ENCODE data around the gene SFRP5.

Gene SFRP5

GRCh38 chr10:97795886-97796285 lies 24.1 kb upstream of the SFRP5 start:
- Histone ChIP-seq H3K4me1 (ENCODE audit: control insufficient read depth in 1 of 2, insufficient read depth in 1 of 2, low read depth in 1 of 2, low read length in 1 of 2) (no peaks in the 10 kb centered on the region), H3K27ac (no peak overlapping the region), H3K9me3 (no peaks in the 10 kb centered on the region), H3K36me3 (no peaks in the 10 kb centered on the region), H3K27me3 (peaks cover 72% of the 10 kb centered on the region), H3K4me3 (ENCODE audit: low read depth in 1 of 2, low read length in 1 of 2) (no peak overlapping the region)
- TF ChIP-seq CTCF (IDR thresholded peaks at IDR 0.05), result no peak

GRCh38 chr10:97791824-97792721 lies 20.3 kb upstream of the SFRP5 start:
- H3K27me3 ChIP-seq, result peaks cover 71% of the 10 kb centered on the region
- H3K27ac ChIP-seq, result no peak overlapping the region
- no peaks in the 10 kb centered on the region for H3K36me3 ChIP-seq
- peak; percentile 33 for TF ChIP-seq CTCF (IDR thresholded peaks at IDR 0.05)
- H3K9me3 ChIP-seq, result no peaks in the 10 kb centered on the region
- no peaks in the 10 kb centered on the region for H3K4me1 ChIP-seq (ENCODE audit: control insufficient read depth in 1 of 2, insufficient read depth in 1 of 2, low read depth in 1 of 2, low read length in 1 of 2)
- H3K4me3 ChIP-seq (ENCODE audit: low read depth in 1 of 2, low read length in 1 of 2), result no peak overlapping the region

GRCh38 chr10:97789770-97790397 lies 18.1 kb upstream of the SFRP5 start:
- Histone ChIP-seq H3K9me3 (no peaks in the 10 kb centered on the region), H3K36me3 (no peaks in the 10 kb centered on the region), H3K4me3 (ENCODE audit: low read depth in 1 of 2, low read length in 1 of 2) (no peak overlapping the region), H3K27ac (no peak overlapping the region), H3K4me1 (ENCODE audit: control insufficient read depth in 1 of 2, insufficient read depth in 1 of 2, low read depth in 1 of 2, low read length in 1 of 2) (no peaks in the 10 kb centered on the region), H3K27me3 (peaks cover 60% of the 10 kb centered on the region)
- TF ChIP-seq CTCF (IDR thresholded peaks at IDR 0.05), result no peak

GRCh38 chr10:97788552-97789442 lies 17.0 kb upstream of the SFRP5 start:
- Histone ChIP-seq H3K27me3 (peaks cover 58% of the 10 kb centered on the region), H3K27ac (no peak overlapping the region), H3K36me3 (no peaks in the 10 kb centered on the region), H3K4me3 (ENCODE audit: low read depth in 1 of 2, low read length in 1 of 2) (no peak overlapping the region), H3K4me1 (ENCODE audit: control insufficient read depth in 1 of 2, insufficient read depth in 1 of 2, low read depth in 1 of 2, low read length in 1 of 2) (no peaks in the 10 kb centered on the region), H3K9me3 (no peaks in the 10 kb centered on the region)
- no peak for TF ChIP-seq CTCF (IDR thresholded peaks at IDR 0.05)

- no peak for TF ChIP-seq CTCF (IDR thresholded peaks at IDR 0.05)
- Histone ChIP-seq H3K4me3 (ENCODE audit: low read depth in 1 of 2, low read length in 1 of 2) (no peak overlapping the region), H3K4me1 (ENCODE audit: control insufficient read depth in 1 of 2, insufficient read depth in 1 of 2, low read depth in 1 of 2, low read length in 1 of 2) (no peaks in the 10 kb centered on the region), H3K27me3 (peaks cover 46% of the 10 kb centered on the region), H3K9me3 (no peaks in the 10 kb centered on the region), H3K27ac (no peak overlapping the region), H3K36me3 (no peaks in the 10 kb centered on the region)
Measured at GRCh38 chr10:97785731-97786130, 13.9 kb upstream of the SFRP5 start.

All from neutrophil (primary cell).